GM18526 (cell line): ENCODE measurements around the gene DLG2.

ENCODE experiments used
- POLR2A ChIP-seq: IDR thresholded peaks from 3 replicates; pipeline ENCODE4 v1.6.1; 2011; ENCODE audit not compliant: insufficient read length; ENCODE audit errors: extremely low read depth

The DLG2 gene

DNA sequence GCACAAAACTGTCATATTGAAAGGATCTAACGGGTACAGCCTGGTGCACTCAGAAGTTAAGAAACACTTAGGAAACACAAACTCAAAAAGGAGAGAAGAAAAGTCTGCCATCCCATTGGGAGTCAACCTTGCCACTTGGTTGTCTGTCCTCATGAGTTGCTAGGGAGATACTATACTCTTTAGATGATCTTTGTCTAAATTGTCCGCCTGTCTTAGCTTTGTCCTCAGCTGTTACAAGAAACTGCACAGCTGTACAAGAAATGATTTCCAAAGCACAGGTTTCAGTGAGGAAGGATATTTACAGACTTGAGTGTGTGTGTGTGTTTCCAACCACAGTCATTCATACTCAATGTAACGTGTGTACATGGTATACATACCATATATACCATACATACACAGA lies 2171.8 kb downstream of the DLG2 start:
- no peak for TF ChIP-seq POLR2A

DNA sequence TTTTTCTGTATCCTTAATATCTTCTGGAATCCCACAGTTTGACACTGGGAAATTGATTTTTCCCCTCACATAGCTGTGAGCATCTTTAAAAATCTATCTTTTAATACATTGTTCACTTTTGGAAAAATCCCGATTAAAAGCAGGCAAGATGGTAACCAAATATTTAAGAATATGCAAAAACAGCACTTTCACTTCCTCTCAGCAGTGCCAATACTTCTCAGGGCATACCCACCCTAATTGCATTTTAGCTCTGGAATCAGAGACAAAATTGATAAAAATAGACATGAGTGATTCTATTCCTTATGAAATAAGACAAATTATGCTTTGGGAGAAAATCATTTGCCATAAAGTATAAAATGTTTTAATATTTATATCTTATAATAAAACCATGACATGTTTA lies 2172.5 kb downstream of the DLG2 start:
- TF ChIP-seq POLR2A = no peak

DNA sequence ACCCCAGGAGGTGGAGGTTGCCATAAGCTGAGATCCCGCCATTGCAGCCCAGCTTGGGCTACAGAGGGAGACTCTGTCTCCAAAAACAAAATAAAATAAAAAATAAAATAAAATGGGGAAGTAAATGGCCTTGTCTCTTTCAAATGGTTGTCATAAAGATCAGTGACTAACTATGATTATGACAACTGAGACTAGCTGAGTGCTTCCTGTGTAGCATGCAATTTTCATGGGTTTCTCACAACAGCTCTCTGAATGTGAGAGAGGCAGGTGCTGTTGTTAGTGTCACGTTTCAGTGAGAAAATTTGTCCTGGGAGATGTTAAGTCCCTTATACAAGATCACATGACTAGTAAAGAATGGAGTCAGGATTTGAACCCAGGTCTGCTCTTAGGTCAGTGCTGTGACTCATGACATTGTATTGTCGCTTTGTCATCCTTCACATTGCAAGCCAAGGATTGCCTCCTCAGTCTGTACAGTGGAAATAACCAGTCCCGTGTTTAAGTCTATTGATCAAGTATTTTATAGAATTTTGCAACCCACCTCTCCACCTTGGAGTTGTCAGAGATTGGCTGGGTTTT lies 2177.7 kb downstream of the DLG2 start:
- no peak for TF ChIP-seq POLR2A

DNA sequence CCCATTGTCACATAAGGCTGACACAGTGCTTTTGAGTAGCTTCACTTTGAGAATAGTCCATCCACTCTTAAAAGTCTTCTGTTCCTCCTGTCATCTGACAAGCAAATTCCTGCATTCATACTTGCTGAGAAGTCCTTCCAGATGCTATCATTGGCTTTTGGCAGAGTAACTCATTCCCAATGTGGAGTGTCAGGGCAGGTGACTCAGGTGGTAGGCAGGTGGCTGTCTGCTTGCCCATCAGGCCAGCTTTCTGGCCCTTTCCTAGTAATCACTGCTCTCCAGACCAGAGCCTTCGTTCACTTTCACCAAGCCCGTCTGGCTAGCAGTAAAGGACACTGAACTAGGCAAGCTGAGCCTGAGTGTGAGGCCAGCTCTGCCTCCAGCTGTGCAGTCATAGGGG lies 2178.5 kb downstream of the DLG2 start:
- TF ChIP-seq POLR2A = no peak

DNA sequence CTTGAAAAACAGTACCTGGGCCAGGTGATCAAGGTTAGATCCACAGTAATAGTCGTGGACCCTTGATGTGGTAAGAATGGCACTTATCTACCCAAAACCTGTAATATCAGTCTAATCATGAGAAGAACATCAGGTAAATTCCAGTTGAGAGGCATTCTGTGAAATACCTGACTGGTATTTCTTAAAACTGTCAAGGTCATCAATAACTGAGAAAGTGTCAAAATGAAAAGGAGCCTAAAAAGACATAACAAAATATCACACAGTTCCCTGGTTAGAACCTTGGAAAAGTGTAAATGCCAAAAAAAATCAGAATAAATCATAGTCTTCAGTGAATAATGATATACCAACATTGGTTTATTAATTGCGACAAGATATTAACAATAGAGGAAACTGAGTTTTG lies 2185.5 kb downstream of the DLG2 start:
- TF ChIP-seq POLR2A = no peak

DNA sequence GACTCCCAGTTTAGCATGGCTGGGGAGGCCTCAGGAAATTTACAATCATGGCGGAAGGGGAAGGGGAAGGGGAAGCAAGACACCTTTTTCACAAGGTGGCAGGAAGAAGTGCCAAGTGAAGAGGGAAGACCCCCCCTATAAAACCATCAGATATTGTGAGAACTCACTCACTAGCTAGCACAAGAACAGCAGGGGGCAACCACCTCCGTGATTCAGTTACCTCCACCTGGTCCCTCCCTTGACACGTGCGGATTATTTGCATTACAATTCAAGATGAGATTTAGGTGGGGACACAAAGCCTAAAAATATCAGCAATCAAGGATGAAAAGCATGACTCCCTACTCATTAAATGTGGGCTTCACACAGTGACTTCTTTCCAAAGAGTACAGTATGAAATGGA lies 2186.0 kb downstream of the DLG2 start:
- no peak for TF ChIP-seq POLR2A

DNA sequence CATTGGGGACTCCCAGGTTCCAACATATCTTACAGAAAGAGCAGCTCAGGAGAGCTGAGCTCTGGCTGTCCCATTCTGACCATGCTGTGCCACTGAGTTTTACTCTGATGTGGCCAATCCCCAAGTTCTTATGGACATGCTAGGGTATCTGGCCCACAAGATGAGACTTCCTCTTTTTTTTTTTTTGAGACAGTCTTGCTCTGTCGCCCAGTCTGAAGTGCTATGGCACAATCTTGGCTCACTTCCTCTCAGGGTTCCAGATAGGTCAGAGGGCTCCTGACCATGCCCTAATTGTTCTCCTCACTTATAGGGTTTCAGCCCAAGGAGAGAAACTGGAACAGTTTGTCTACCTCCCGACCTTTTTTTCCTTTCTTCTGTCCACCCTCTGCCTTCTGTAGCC lies 2188.7 kb downstream of the DLG2 start:
- no peak for TF ChIP-seq POLR2A

DNA sequence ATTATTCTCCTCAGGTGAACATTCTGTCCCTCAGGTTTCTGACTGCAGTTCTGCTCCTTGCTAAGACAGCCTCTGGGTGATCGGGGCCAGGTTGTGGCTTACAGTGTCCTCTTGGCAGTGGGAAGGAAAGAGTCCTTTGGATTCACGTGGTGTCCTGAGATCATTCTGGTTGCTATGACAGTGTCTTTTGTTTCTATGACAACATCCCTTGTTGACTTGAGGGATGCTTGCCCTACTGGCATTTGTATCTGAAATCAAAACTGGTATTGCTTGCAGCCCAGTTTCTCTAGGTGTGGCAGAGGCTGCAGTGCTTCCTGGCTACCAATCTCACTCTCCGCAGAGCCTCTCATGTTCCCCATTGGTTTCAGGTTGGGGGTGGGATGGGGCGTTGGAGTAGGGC lies 2189.2 kb downstream of the DLG2 start:
- no peak for TF ChIP-seq POLR2A

DNA sequence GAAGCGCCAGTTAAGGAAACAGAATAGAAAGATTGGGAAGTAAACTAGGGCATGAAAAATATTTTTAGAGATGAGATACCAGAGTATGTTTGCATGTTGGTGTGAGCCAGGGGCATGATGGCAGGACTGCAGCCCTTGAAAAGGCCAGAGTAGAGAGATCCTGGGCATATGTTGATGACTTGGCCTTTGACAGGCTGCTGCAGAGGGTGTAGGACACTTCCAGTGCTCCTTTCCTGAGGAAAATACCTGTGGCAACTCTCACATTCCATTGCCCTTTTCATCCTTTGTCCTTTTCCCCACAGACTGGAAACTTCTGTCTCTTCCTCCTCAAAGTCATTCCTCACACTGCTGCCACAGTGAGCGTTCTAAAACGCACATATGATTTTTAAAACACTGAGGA lies 2190.3 kb downstream of the DLG2 start:
- no peak for TF ChIP-seq POLR2A

DNA sequence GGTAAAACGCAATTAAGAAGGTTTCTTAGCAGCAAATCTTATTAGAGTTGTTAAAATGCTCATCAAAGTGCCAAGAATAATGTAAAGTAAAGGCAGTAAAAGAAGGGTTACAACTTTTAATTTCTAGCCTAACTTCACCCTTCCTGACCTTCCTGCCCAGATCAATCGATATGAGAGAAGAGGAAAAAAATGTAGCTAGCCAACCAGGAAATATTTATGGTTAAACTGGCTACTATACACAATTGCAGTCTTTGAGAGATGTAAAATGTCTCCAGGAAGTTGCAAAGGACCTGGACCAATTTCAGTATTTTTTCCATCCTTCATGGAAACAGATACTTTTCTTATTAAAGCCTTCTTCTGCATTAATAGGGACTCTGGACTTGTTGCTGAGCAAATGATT lies 2199.2 kb downstream of the DLG2 start:
- no peak for TF ChIP-seq POLR2A

DNA sequence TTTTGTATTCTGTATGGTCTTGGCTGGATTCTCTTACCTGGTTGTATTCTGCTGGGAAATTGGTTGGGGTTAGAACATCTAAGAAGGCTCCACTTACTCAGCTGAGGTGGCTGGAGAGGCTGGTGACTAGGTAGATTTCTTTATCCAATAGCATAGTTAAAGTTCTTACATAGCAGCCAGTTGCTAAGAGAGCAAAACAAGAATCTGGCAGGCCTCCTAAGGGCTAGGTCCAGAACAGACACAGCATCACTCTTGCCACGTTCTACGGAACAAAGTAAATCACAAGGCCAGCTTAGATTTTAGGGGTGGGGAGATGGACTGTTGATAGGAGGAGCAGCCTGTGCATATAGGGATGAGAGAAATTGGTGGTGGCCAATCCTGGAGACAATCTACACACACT lies 2199.6 kb downstream of the DLG2 start:
- TF ChIP-seq POLR2A = no peak

DNA sequence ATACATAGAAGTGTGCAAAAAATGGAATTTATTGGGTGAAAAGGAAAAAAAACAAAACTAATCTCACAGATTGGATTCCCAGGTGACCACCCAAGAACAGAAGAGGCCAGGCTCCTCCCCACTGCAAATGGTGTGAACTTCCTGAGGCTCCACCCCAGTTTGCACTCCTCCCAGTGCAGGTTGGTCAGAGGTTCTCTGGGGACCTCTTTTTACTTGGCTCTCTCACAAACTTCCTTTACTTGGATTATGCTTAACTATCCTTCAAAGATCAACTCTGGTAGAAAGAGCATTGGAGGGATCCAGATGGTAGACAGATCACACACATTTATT lies 2202.0 kb downstream of the DLG2 start:
- TF ChIP-seq POLR2A = no peak

DNA sequence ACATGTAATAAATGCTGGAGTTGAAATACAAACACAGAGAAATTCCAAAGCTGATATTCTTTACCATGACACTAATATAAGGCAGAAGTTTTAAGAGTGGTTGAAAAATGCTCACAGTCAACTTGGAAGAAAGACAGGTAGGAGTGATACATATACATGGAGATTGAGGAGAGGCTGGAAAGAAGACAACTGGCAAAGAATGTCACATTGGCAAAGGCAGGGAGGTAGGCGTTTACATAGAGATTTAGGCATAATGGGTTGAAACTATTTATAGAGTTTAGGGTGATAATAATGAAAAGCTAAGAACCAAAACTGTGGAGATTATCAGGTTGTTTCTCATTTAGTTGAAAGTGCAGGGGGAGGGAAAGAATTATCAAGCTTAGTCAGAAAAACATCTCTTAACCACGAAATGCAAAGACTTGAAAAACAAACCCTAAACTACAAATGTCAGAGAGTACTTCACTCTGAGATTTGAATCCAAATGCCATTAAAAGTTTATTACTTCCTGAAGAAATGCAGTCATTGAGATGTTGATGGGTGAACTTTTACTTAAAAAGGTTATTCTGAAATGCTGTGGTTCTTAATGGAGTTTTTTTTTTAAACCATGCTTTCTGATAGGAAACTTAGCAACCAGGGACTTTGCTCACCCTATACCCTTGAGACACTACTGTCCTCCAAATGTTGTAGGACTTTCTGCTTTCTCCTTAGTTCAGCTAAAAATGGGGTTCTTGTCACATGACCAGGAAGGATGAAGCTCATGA lies 2202.6 kb downstream of the DLG2 start:
- no peak for TF ChIP-seq POLR2A

DNA sequence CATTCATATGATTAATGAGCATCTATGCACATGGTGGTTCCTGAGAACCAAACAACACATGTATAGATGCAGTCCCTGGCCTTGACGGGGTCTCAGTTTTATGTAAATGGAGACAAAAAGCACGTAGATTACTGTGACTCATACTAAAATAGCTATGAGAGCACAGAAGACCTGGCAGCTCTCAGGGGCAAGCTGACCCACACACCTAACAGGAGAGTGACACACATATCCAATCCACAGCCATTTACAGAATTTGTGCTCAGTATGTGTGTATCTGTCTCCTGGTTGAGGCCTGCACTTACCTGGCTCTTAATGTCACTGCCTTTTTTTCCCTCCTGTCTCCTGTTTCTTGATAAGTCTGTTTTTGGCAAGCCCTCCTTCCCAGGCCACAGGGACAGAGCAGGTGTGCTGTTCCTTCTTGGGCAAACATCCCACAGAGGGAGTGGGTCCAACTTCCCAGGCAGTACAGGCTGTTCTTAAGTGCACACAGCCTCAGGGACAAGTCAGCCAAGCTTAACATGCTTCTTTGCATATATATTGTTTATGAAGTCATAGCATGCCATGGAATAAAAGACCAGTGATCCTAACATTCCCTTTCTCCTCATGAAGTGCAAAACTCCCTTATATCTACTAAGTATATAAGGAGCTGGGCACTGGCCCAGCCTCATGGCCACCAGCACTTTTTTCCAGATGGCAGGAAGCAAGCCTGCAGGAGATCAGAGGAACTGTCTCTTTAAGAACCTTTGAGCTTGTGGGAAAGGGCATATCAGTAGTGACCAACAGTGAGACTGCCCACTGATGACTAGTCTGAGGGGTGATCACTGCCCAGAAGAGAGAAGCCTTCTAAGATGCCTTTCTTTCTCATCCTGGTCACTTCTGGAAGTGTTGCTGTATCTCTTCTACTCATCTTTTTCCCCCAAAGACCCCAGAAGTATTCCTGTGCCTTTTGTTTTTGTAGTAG lies 2216.3 kb downstream of the DLG2 start:
- no peak for TF ChIP-seq POLR2A

DNA sequence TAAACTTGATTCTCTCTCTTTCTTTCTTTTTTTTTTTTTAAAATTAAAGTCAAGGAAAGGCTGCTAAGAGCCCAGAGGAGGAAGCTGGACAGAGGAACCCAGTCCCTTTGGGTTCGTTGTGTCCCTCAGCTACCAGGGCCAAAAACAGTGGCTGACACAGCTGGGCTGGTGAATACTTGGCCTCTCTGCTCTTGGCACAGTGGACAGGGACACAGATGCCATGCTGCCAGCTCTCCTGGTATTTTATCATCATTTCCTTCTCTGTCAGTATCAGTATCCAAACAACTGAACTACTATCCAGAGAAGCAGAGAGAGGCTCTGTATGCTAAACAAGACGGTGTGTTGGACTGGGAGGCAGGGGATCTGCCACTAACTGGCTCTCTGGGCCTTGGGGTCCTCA lies 2217.3 kb downstream of the DLG2 start:
- TF ChIP-seq POLR2A = no peak

DNA sequence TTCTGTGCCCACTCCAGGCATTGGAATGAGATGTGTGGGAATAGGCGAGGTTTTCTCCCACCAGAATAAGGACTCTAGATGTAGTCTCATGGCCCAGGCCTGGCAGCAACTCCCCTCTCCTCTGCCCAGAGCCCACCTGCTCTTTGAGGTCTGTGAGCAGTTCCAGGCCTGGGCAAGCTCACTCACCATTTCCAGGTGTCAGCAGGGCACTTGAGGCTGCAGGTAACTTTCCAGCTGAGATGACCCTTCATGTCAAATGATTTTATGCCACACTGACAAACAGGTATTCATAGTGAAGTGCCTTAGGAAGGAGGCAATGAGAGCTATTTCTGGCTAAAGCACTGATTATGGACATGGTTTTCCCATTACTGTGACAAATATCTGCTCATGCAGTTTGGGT lies 2217.7 kb downstream of the DLG2 start:
- TF ChIP-seq POLR2A = no peak
